ENCODE data around the gene CA14. TPM values are rescaled to one million over a fixed set of nuclear protein-coding genes. Genes with fewer than 3 reads are reported as not detected.
"Not testable (repeated sequence)": the region's sequence is repeated elsewhere in the genome, so short reads cannot be mapped to it uniquely, and the experiment has no call there.

The CA14 gene
- total RNA-seq, 1 donor from 2014 or later, result 0.48 TPM

- DNase-seq (ENCODE audit: low spot score), result peak; percentile 100
These were observed 21.5 kb upstream of the CA14 start, which contains the start of gene ANP32E for GRCh38 chr1:150235852-150236613. Gene ANP32E, minus strand, starts transcription at chr1:150236112. Its CDS starts 326 bp downstream, at chr1:150235786.

- no peak for DNase-seq (ENCODE audit: low spot score)
These were observed 20.9 kb upstream of the CA14 start for GRCh38 chr1:150236614-150237100.

DNA sequence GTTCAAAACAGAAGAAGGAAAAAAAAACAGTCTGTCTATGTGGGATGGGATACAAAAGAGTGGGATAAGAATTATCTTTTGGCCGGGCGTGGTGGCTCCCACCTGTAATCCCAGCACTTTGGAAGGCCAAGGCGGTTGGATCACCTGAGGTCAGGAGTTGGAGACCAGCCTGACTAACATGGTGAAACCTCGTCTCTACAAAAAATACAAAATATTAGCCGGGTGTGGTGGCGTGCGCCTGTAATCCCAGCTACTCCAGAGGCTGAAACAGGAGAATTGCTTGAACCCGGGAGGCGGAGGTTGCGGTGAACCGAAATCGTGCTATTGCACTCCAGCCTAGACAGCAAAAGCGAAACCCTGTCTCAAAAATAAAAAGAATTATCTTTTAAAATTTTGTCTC is 20.4 kb upstream of the CA14 start:
- not testable (repeated sequence) for DNase-seq (ENCODE audit: low spot score)

DNA sequence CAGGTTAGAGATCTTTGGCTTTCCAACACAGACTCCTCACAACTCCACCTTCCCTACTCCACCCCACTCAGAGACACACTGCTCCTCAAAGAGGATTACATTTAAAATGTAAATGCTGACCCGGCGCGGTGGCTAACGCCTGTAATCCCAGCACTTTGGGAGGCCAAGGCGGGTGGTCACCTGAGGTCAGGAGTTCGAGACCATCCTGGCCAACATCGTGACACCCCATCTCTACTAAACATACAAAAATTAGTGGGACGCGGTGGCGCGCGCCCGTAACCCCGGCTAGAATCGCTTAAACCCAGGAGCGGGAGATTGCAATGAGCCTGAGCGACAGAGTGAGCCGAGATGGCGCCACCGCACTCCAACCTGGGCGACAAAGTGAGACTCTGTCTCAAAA is 19.8 kb upstream of the CA14 start:
- no peak for DNase-seq (ENCODE audit: low spot score)

DNA sequence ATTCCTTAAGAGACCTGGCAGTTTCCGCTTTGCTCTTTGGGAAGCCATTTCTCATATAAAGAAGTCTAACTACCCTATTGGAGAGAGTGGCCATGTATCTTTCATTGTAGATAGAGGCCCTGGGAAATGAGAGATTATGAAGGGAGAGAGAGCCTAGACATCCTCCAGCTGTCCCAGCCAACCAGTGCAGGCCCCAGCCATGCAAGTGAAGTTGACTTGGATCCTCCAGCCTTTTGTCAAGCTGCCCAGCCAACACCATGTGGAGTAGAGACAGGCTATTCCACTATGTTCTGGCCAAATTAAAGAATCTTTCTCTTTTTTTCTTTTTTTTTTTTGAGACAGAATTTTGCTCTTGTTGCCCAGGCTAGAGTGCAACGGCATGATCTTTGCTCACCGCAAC is 14.6 kb upstream of the CA14 start:
- no peak for DNase-seq (ENCODE audit: low spot score)

DNA sequence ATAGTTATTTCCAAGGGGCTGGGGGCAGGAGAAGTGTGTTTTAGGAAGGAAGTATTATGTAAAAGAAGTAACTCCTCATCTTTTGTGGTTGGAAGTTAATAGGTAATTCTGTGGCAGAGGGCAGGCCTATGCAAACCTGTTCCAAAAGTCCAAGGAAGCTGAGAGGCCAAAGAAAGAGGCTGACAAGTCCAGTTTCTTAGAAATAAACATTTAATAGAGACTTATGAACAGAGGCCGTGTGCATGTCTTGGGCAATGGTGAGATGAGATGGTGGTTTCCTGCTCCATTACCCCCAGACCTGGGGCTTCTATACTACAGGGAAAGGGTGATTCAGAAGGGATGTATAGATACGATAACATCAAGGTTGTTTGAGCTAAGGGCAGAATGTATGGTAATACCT is 7.6 kb upstream of the CA14 start:
- DNase-seq (ENCODE audit: low spot score), result no peak

- no peak for DNase-seq (ENCODE audit: low spot score)
These were observed 1.4 kb upstream of the CA14 start for GRCh38 chr1:150256198-150256553.

DNA sequence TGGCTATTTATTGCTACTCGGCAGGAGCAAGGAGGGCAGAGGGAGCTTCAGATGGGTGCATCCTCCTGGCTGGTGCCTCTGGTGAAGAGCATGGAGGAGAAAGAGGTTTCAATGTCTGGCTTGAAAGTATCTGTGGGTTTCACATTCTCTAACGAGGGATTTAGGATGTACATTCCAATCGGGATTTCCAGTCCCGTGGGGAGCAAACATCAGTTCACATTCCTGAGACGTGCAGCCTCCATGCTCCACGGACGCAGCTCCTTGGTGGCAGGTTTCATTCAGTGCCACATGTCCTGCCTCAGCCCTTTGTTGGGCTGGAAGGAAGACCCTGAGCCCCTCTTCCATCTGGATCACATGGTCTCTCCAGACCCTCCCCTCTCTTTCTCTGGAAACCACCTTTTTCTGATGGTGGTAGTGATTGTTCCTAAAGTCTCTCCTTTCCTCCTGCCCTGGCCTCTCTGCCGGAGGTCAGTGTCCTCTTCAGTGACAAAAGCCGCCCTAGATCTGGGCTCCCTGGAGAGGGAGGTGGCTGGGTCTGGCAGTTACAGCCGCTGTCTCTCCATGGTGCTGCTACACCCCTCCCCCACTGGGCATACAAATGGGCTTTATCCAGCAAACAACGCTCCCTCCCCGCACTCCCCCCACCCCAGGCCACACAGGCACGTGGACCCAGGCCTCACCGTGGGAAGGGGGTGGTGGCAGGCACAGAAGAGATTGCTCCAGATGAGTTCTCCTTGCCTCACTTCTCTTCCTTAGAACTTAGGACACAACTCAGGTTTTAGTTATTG is 826 bp upstream of the CA14 start:
- DNase-seq (ENCODE audit: low spot score), result peak; percentile 52

DNA sequence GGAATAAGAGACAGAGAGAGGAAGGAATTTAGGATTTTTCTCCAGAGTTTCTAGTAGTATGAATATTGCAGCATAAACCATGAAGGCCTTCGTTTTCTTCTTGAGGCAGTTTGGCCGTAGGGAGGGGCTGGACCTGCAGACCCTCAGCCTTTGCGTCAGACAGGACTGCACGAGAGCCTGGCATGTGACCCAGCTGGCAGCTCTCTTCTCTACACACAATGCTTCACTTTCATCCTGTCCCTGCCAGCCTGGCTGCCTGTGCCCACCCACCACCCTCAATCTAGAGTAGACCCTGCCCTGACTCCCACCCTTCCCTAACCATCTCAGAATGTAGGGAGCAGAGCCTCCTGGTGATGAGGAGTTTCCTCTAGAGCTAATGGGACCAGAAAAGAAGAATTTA is 1.6 kb downstream of the CA14 start:
- DNase-seq (ENCODE audit: low spot score), result no peak

DNA sequence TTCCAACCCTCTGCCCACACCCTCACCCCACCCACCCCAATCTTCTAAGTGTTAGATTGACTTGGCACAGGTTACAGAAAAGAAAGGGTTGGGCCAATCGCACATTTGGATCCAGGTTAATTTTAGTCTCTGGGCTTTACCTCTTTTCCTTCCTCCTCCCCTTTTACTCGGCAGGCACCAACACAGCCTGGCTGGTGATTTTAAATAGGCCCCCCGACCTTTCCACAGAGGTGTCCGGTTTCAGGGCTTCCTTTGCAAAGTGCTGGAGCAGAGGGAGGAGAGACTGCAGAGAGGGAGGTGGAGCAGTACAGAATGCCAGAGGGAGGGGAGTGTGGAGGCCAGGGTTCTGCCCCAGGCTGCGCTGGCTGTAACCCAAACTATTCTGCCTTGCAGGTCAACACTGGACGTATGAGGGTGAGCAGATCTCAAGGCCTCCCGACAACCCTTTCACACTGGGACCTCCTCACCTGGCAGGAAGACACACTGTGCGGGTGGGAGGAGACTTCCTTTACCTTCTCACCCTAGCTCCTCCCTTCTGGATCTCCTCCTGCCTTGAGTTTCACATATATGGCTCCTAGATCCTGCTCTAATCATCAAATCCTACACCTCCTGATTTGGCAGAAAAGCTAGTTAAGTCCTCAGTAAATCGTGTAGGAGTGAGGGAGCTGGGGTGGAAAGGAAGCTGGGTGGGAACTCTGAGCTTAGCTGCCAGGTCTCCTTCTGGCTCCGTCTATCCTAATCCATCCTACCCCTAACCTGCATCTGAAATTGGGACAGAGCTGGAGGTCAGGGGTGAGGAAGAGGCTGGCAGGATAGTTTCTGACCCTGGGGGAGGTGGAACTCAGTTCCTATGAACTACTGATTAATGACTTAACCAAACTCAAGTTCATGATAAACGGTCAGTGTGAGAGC is 2.4 kb downstream of the CA14 start:
- DNase-seq (ENCODE audit: low spot score), result peak; percentile 87

- DNase-seq (ENCODE audit: low spot score), result no peak
These were observed 3.8 kb downstream of the CA14 start for GRCh38 chr1:150261367-150261766.

GRCh38 chr1:150262388-150263320 is 5.1 kb downstream of the CA14 start:
- no peak for DNase-seq (ENCODE audit: low spot score)

DNA sequence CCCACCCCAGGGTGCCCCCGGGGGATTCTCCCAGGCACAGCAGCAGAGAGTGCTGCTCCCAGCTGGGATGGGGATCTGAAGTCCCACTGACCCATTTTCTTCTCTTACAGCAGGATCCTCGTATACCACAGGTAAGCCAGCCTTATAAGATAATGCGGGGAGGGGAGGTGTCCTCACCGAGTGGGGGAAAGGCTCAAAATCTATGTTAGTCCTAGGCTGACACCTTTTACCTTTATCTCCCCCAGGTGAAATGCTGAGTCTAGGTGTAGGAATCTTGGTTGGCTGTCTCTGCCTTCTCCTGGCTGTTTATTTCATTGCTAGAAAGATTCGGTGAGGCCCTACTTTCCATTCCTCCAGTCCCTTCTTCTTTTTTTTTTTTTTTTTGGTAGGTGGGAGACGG is 6.0 kb downstream of the CA14 start:
- DNase-seq (ENCODE audit: low spot score), result no peak

DNA sequence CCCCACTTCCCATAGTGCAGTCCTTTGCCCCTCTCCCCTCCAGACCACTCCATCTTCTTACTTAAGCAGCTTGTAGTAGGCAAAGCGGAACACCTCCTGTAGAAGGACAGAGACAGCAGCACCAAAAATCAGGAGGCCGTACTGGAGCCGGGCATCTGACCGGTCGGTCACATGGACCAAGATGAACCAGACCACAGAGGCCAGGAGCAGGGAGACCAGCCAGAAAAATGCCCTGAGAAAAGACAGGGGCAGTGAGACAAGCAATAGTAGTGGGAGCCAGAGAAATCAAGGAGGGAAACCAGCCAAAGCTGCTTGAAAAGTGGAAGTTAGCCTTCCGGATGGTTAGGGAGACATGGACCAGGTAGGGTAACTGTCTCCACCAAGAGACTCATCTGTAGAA is 10.3 kb downstream of the CA14 start:
- no peak for DNase-seq (ENCODE audit: low spot score)

GRCh38 chr1:150268340-150268704 is 10.7 kb downstream of the CA14 start:
- DNase-seq (ENCODE audit: low spot score), result no peak

GRCh38 chr1:150268705-150269403 is 11.3 kb downstream of the CA14 start, which contains the start of gene APH1A:
Gene APH1A, minus strand, starts transcription at chr1:150269016. Its CDS starts 206 bp downstream, at chr1:150268810.
- peak; percentile 99 for DNase-seq (ENCODE audit: low spot score)

GRCh38 chr1:150269451-150269850 is 11.9 kb downstream of the CA14 start:
- DNase-seq (ENCODE audit: low spot score), result no peak

GRCh38 chr1:150271291-150271959 is 13.9 kb downstream of the CA14 start:
- DNase-seq (ENCODE audit: low spot score), result no peak

GRCh38 chr1:150273311-150273710 is 15.7 kb downstream of the CA14 start:
- peak; percentile 38 for DNase-seq (ENCODE audit: low spot score)
